Neutrophil (primary cell): Measurements from ENCODE around the gene PCDHGA10.

ENCODE experiments used
- H3K27ac ChIP-seq: fragments of 200-600 bp; sonication (generic); 2 replicates; pipeline ENCODE4 v1.5.1; 2016; ENCODE audit warnings: mild to moderate bottlenecking, moderate library complexity
- H3K27me3 ChIP-seq: fragments of 200-600 bp; sonication (generic); 2 replicates; pipeline ENCODE4 v1.6.0; 2016; ENCODE audit warnings: mild to moderate bottlenecking
- H3K36me3 ChIP-seq: fragments of 200-600 bp; sonication (generic); 2 replicates; pipeline ENCODE4 v1.5.1; 2017
- H3K4me1 ChIP-seq, 2 experiments: fragments of 200-600 bp in 1 of 2; sonication (generic) in 1 of 2; 1 replicate in 1 of 2; 2 replicates in 1 of 2; pipeline versions ENCODE4 v1.5.1 to v1.6.1; 2013 to 2016; ENCODE audit warnings: low read depth in 1 of 2, low read length in 1 of 2, mild to moderate bottlenecking in 1 of 2, moderate library complexity in 1 of 2; ENCODE audit not compliant: control insufficient read depth in 1 of 2, insufficient read depth in 1 of 2
- H3K4me3 ChIP-seq, 2 experiments: fragments of 200-600 bp in 1 of 2; sonication (generic) in 1 of 2; 1 replicate in 1 of 2; 2 replicates in 1 of 2; pipeline ENCODE4 v1.5.1; 2013 to 2016; ENCODE audit warnings: low read depth in 1 of 2, low read length in 1 of 2, mild to moderate bottlenecking in 1 of 2, moderate library complexity in 1 of 2
- H3K9me3 ChIP-seq: fragments of 200-600 bp; sonication (generic); 2 replicates; pipeline ENCODE4 v1.5.1; 2016
- CTCF ChIP-seq: fragments of 200-600 bp; sonication (generic); IDR thresholded peaks from 2 replicates; pipeline ENCODE4 v1.5.1; 2016; ENCODE audit warnings: antibody characterized with exemption

PCDHGA10 gene

GRCh38 chr5:141434006-141434405, 21.2 kb downstream of the PCDHGA10 start:
- Histone ChIP-seq H3K9me3 (peaks cover 16% of the 10 kb centered on the region), H3K27ac (no peak overlapping the region), H3K4me3 (no peak overlapping the region), H3K4me1 (peaks cover 11 to 13% of the 10 kb centered on the region in 2 experiments), H3K36me3 (no peaks in the 10 kb centered on the region), H3K27me3 (peaks cover 98% of the 10 kb centered on the region)
- TF ChIP-seq CTCF = no peak

- peaks cover under 1% of the 10 kb centered on the region for H3K9me3 ChIP-seq
These were observed 24.4 kb downstream of the PCDHGA10 start for GRCh38 chr5:141437221-141437620.

GRCh38 chr5:141439411-141440141, 26.8 kb downstream of the PCDHGA10 start:
- H3K9me3 ChIP-seq = no peaks in the 10 kb centered on the region
- H3K4me3 ChIP-seq = no peak overlapping the region
- no peak overlapping the region for H3K27ac ChIP-seq
- H3K4me1 ChIP-seq = no peaks in the 10 kb centered on the region
- TF ChIP-seq CTCF = no peak
- H3K27me3 ChIP-seq = peaks cover 83% of the 10 kb centered on the region
- H3K36me3 ChIP-seq = no peaks in the 10 kb centered on the region

More at GRCh38 chr5:141437221-141437620, 24.4 kb downstream of the PCDHGA10 start:
- no peaks in the 10 kb centered on the region for H3K4me1 ChIP-seq
- H3K4me3 ChIP-seq = no peak overlapping the region
- no peak overlapping the region for H3K27ac ChIP-seq
- H3K27me3 ChIP-seq = peaks cover 90% of the 10 kb centered on the region
- no peaks in the 10 kb centered on the region for H3K36me3 ChIP-seq
- no peak for TF ChIP-seq CTCF

DNA sequence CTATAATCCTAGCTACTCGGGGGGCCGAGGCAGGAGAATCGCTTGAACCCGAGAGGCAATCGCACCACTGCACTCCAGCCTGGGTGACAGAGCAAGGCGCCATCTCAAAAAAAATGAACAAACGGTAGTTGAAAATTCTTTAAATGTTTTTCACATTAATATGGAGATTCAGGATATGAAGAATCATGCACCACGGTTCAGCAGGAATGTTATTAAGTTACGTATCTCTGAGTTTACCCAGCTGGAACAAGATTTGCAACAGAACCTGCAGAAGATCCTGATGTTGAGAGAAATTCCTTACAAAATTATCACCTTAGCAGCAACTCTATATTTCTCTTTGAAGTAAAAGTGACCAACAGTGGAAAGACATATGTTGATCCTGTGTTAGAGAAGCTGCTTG, 27.6 kb downstream of the PCDHGA10 start:
- TF ChIP-seq CTCF = no peak
- Histone ChIP-seq H3K36me3 (no peaks in the 10 kb centered on the region), H3K4me1 (no peaks in the 10 kb centered on the region), H3K4me3 (no peak overlapping the region), H3K27me3 (peaks cover 83% of the 10 kb centered on the region), H3K27ac (no peak overlapping the region), H3K9me3 (no peaks in the 10 kb centered on the region)

DNA sequence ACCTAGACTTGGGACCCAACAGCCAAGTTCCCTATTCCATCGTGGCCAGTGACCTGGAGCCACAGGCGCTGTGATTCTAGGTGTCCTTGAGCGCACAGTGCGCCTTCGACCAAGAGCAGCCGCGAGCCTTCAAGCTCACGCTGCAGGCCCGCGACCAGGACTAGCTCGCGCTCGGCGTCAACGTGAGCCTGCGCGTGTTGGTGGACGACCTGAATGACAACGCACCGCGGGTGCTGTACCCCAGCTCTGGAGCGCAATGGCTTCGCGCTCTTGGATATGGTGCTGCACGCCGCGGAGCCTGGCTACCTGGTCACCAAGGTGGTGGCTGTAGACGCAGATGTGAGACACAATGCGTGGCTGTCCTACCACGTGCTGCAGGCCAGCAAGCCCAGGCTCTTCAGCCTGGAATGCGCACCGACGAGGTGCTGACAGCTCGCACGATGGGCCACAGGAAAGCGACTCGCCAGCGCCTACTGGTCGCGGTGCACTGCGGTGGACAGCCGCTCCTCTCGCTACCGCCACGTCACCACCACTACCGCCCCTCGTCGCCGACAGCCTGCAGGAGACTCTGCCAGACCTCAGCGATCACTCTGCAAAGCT, 28.9 kb downstream of the PCDHGA10 start:
- TF ChIP-seq CTCF = no peak
- Histone ChIP-seq H3K9me3 (no peaks in the 10 kb centered on the region), H3K4me1 (no peaks in the 10 kb centered on the region), H3K27ac (no peak overlapping the region), H3K27me3 (peaks cover 83% of the 10 kb centered on the region), H3K4me3 (no peak overlapping the region), H3K36me3 (no peaks in the 10 kb centered on the region)
